Muscle layer of duodenum (tissue), 2 donors: Measurements from ENCODE around the gene KCNJ8.
A peak's percentile ranks its signal among the peaks of the same experiment; 100 is the strongest.
"Not testable (repeated sequence)": the region's sequence is repeated elsewhere in the genome, so short reads cannot be mapped to it uniquely, and the experiment has no call there.

ENCODE experiments used
- H3K27ac ChIP-seq: one replicate; pipeline ENCODE4 v1.7.0; 2013; ENCODE audit warnings: mild to moderate bottlenecking, low read length
- H3K27me3 ChIP-seq: one replicate; pipeline ENCODE4 v1.7.0; 2013; ENCODE audit warnings: low read depth, mild to moderate bottlenecking, control low read depth, low read length
- H3K36me3 ChIP-seq, 2 donors: one replicate each; pipeline ENCODE4 v1.7.0; 2013; ENCODE audit warnings: low read length in 2 of 2, control low read depth in 1 of 2, mild to moderate bottlenecking in 1 of 2; ENCODE audit not compliant: insufficient read depth in 2 of 2, control insufficient read depth in 1 of 2
- H3K4me1 ChIP-seq, 2 donors: one replicate each; pipeline ENCODE4 v1.7.0; 2013; ENCODE audit warnings: low read length in 2 of 2, mild to moderate bottlenecking in 2 of 2, control low read depth in 1 of 2, moderate library complexity in 1 of 2; ENCODE audit not compliant: insufficient read depth in 2 of 2, control insufficient read depth in 1 of 2
- H3K4me3 ChIP-seq, 2 donors: one replicate each; pipeline ENCODE4 v1.7.0; 2013; ENCODE audit warnings: low read length in 2 of 2, low read depth in 1 of 2, mild to moderate bottlenecking in 1 of 2
- H3K9me3 ChIP-seq, 2 donors: one replicate each; pipeline ENCODE4 v1.7.0; 2013; ENCODE audit warnings: low read length in 2 of 2, control low read depth in 1 of 2, mild to moderate bottlenecking in 1 of 2; ENCODE audit not compliant: control insufficient read depth in 1 of 2
- donor health status: healthy.

Gene KCNJ8

GRCh38 chr12:21782723-21783122 is 8.2 kb upstream of the KCNJ8 start:
- H3K27ac ChIP-seq, H3K9me3 ChIP-seq, H3K36me3 ChIP-seq, H3K4me3 ChIP-seq, H3K27me3 ChIP-seq, H3K4me1 ChIP-seq: not testable (repeated sequence)

GRCh38 chr12:21780786-21781185 is 6.3 kb upstream of the KCNJ8 start:
- Histone ChIP-seq H3K9me3 (no peaks in the 10 kb centered on the region), H3K36me3 (no peaks in the 10 kb centered on the region), H3K4me3 (no peak overlapping the region), H3K27ac (peak overlapping the region; percentile 56), H3K4me1 (no peaks in the 10 kb centered on the region), H3K27me3 (no peaks in the 10 kb centered on the region)

- Histone ChIP-seq H3K27me3 (no peaks in the 10 kb centered on the region), H3K27ac (peak overlapping the region; percentile 88), H3K36me3 (no peaks in the 10 kb centered on the region), H3K4me3 (no peak overlapping the region), H3K9me3 (no peaks in the 10 kb centered on the region), H3K4me1 (no peaks in the 10 kb centered on the region)
These were observed 1.7 kb upstream of the KCNJ8 start for GRCh38 chr12:21776175-21776574.

- peak overlapping the region; percentile 88 for H3K27ac ChIP-seq
- H3K27me3 ChIP-seq = no peaks in the 10 kb centered on the region
- no peaks in the 10 kb centered on the region for H3K36me3 ChIP-seq
- no peaks in the 10 kb centered on the region for H3K9me3 ChIP-seq
- peak overlapping the region; percentile 43 to 49 for H3K4me3 ChIP-seq
- H3K4me1 ChIP-seq = no peaks in the 10 kb centered on the region
These were observed 771 bp upstream of the KCNJ8 start for GRCh38 chr12:21775133-21775820.

- H3K36me3 ChIP-seq = no peaks in the 10 kb centered on the region
- no peaks in the 10 kb centered on the region for H3K27me3 ChIP-seq
- peak overlapping the region; percentile 80 for H3K27ac ChIP-seq
- H3K4me1 ChIP-seq = no peaks in the 10 kb centered on the region
- H3K9me3 ChIP-seq = no peaks in the 10 kb centered on the region
- peak overlapping the region; percentile 59 to 65 for H3K4me3 ChIP-seq
These were observed 700 bp downstream of the KCNJ8 start for GRCh38 chr12:21773806-21774205.

GRCh38 chr12:21773263-21773741 is 1.2 kb downstream of the KCNJ8 start:
- Histone ChIP-seq H3K27ac (peak overlapping the region; percentile 80), H3K27me3 (no peaks in the 10 kb centered on the region), H3K4me1 (no peaks in the 10 kb centered on the region), H3K9me3 (no peaks in the 10 kb centered on the region), H3K36me3 (no peaks in the 10 kb centered on the region), H3K4me3 (peak overlapping the region; percentile 59 to 65)

- Histone ChIP-seq H3K27ac (peak overlapping the region; percentile 35), H3K9me3 (no peaks in the 10 kb centered on the region), H3K36me3 (peaks cover 1 to 3% of the 10 kb centered on the region in 2 donors), H3K4me1 (no peaks in the 10 kb centered on the region), H3K27me3 (no peaks in the 10 kb centered on the region), H3K4me3 (no peak overlapping the region)
These were observed 3.2 kb downstream of the KCNJ8 start for GRCh38 chr12:21771311-21771710.

- Histone ChIP-seq H3K9me3 (no peaks in the 10 kb centered on the region), H3K27ac (no peak overlapping the region), H3K27me3 (no peaks in the 10 kb centered on the region), H3K4me3 (no peak overlapping the region), H3K36me3 (peaks cover 6 to 14% of the 10 kb centered on the region in 2 donors), H3K4me1 (no peaks in the 10 kb centered on the region)
These were observed 5.2 kb downstream of the KCNJ8 start for GRCh38 chr12:21769307-21769706.

- H3K4me3 ChIP-seq = no peak overlapping the region
- H3K27me3 ChIP-seq = no peaks in the 10 kb centered on the region
- peaks cover 6 to 14% of the 10 kb centered on the region in 2 donors for H3K36me3 ChIP-seq
- no peak overlapping the region for H3K27ac ChIP-seq
- no peaks in the 10 kb centered on the region for H3K4me1 ChIP-seq
- no peaks in the 10 kb centered on the region for H3K9me3 ChIP-seq
These were observed 8.1 kb downstream of the KCNJ8 start for GRCh38 chr12:21766403-21766802.

GRCh38 chr12:21764950-21765349 is 9.6 kb downstream of the KCNJ8 start:
- Histone ChIP-seq H3K27me3 (no peaks in the 10 kb centered on the region), H3K27ac (no peak overlapping the region), H3K9me3 (no peaks in the 10 kb centered on the region), H3K4me1 (no peaks in the 10 kb centered on the region), H3K36me3 (peaks cover 6 to 14% of the 10 kb centered on the region in 2 donors), H3K4me3 (no peak overlapping the region)

- Histone ChIP-seq H3K27ac (no peak overlapping the region), H3K9me3 (no peaks in the 10 kb centered on the region), H3K27me3 (no peaks in the 10 kb centered on the region), H3K4me3 (no peak overlapping the region), H3K4me1 (no peaks in the 10 kb centered on the region), H3K36me3 (peaks cover 6 to 14% of the 10 kb centered on the region in 2 donors)
These were observed 10.4 kb downstream of the KCNJ8 start for GRCh38 chr12:21764065-21764464.

GRCh38 chr12:21763531-21763930 is 11.0 kb downstream of the KCNJ8 start:
- no peaks in the 10 kb centered on the region for H3K27me3 ChIP-seq
- no peaks in the 10 kb centered on the region for H3K9me3 ChIP-seq
- H3K4me3 ChIP-seq = no peak overlapping the region
- peaks cover 6 to 14% of the 10 kb centered on the region in 2 donors for H3K36me3 ChIP-seq
- H3K4me1 ChIP-seq = no peaks in the 10 kb centered on the region
- H3K27ac ChIP-seq = no peak overlapping the region
